GM21529 (cell line): ENCODE results near the gene LMOD3.

Experiments
- ATAC-seq: cut with Tn5 transposase; IDR thresholded peaks from one replicate; pipeline ENCODE4 v1.9.1; 2021; ENCODE audit not compliant: unreplicated experiment

The LMOD3 gene

GRCh38 chr3:69094467-69095205 is 27.8 kb downstream of the LMOD3 start:
- ATAC-seq = no peak

GRCh38 chr3:69092030-69092516 is 30.3 kb downstream of the LMOD3 start:
- ATAC-seq = peak; percentile 66

GRCh38 chr3:69091389-69092029 is 30.9 kb downstream of the LMOD3 start:
- ATAC-seq = no peak

GRCh38 chr3:69090021-69090420 is 32.4 kb downstream of the LMOD3 start:
- no peak for ATAC-seq

- ATAC-seq = peak; percentile 25
Observed at GRCh38 chr3:69088063-69088462, 34.3 kb downstream of the LMOD3 start.

- no peak for ATAC-seq
Observed at GRCh38 chr3:69087030-69087791, 35.2 kb downstream of the LMOD3 start.

- ATAC-seq = no peak
Observed at GRCh38 chr3:69085833-69086722, 36.3 kb downstream of the LMOD3 start.

- no peak for ATAC-seq
Observed at GRCh38 chr3:69085168-69085832, 37.1 kb downstream of the LMOD3 start.

GRCh38 chr3:69084326-69085167 is 37.8 kb downstream of the LMOD3 start, which contains the start of gene ARL6IP5:
Gene ARL6IP5, plus strand, starts transcription at chr3:69084937. Its CDS starts 111 bp downstream, at chr3:69085048.
- peak; percentile 50 for ATAC-seq

GRCh38 chr3:69082805-69083204 is 39.6 kb downstream of the LMOD3 start:
- peak; percentile 53 for ATAC-seq

- ATAC-seq = no peak
Observed at GRCh38 chr3:69082361-69082760, 40.0 kb downstream of the LMOD3 start.

- ATAC-seq = no peak
Observed at GRCh38 chr3:69081583-69082262, 40.7 kb downstream of the LMOD3 start.

GRCh38 chr3:69080233-69080920 is 42.0 kb downstream of the LMOD3 start, which contains the start of gene UBA3:
Gene UBA3, minus strand, starts transcription at chr3:69080365. Its CDS starts 12 bp downstream, at chr3:69080353.
- ATAC-seq = peak; percentile 39

- no peak for ATAC-seq
Observed at GRCh38 chr3:69079269-69080159, 42.9 kb downstream of the LMOD3 start.

- no peak for ATAC-seq
Observed at GRCh38 chr3:69072928-69073327, 49.5 kb downstream of the LMOD3 start.

- ATAC-seq = no peak
Observed at GRCh38 chr3:69066121-69066520, 56.3 kb downstream of the LMOD3 start.
